Large intestine (tissue), 12 donors: ENCODE measurements around the gene FNBP1. TPM values are rescaled to one million over a fixed set of nuclear protein-coding genes. Genes with fewer than 3 reads are reported as not detected.

Source experiments
- DNase-seq, 2 donors: peaks; one replicate each; pipeline versions ENCODE4 v3.0.0 to v3.0.0-alpha.2; 2013
- H3K27ac ChIP-seq: one replicate; pipeline ENCODE4 v1.5.1; 2013; ENCODE audit warnings: low read length
- H3K27me3 ChIP-seq: 2 replicates; pipeline ENCODE4 v1.6.1; 2013; ENCODE audit warnings: low read length; ENCODE audit not compliant: control insufficient read depth, insufficient read depth
- H3K36me3 ChIP-seq: 2 replicates; pipeline ENCODE4 v1.6.1; 2013; ENCODE audit warnings: low read length; ENCODE audit not compliant: control insufficient read depth, insufficient read depth
- H3K4me1 ChIP-seq: one replicate; pipeline ENCODE4 v1.6.1; 2013; ENCODE audit warnings: low read length; ENCODE audit not compliant: control insufficient read depth, insufficient read depth
- H3K4me3 ChIP-seq: one replicate; pipeline ENCODE4 v1.5.1; 2013; ENCODE audit warnings: low read length
- H3K9me3 ChIP-seq: one replicate; pipeline ENCODE4 v1.6.1; 2013; ENCODE audit warnings: mild to moderate bottlenecking, low read depth, low read length, moderate library complexity; ENCODE audit not compliant: control insufficient read depth
- WGBS: methylation state at CpG from one replicate; pipeline ENCODE4 v1.1.5; 2013; ENCODE audit warnings: low lambda C conversion rate; ENCODE audit not compliant: insufficient coverage; 5-methylcytosine and 5-hydroxymethylcytosine counted together
- long read RNA-seq, 11 donors: transcript quantifications; one replicate each; lab custom pipeline, GENCODE V29; 2026
- polyA plus RNA-seq: library from polyadenylated mRNA; unstranded; fragments of 120-200 nt; gene quantifications from one replicate; pipeline ENCODE4 v1.2.1, GENCODE V29; 2013

Gene FNBP1
- 25.1 TPM for polyA plus RNA-seq
- long read RNA-seq, donor 1 = 0 reads
- long read RNA-seq, donor 2, full-length matches to known transcripts = 6 of 20 reads
- long read RNA-seq, donor 2, partial matches to known transcripts = 14 of 20 reads
- long read RNA-seq, donor 2, other reads (novel, unspliced or antisense) = 0 of 20 reads
- long read RNA-seq, donor 3 = 0 reads
- long read RNA-seq, donor 4 = 0 reads
- long read RNA-seq, donor 5, full-length matches to known transcripts = 1 of 1 reads
- long read RNA-seq, donor 5, partial matches to known transcripts = 0 of 1 reads
- long read RNA-seq, donor 5, other reads (novel, unspliced or antisense) = 0 of 1 reads
- long read RNA-seq, donor 6, full-length matches to known transcripts = 1 of 10 reads
- long read RNA-seq, donor 6, partial matches to known transcripts = 9 of 10 reads
- long read RNA-seq, donor 6, other reads (novel, unspliced or antisense) = 0 of 10 reads
- long read RNA-seq, donor 7, partial matches to known transcripts = 5 of 5 reads
- long read RNA-seq, donor 7, other reads (novel, unspliced or antisense) = 0 of 5 reads
- long read RNA-seq, donor 8, full-length matches to known transcripts = 2 of 2 reads
- long read RNA-seq, donor 8, partial matches to known transcripts = 0 of 2 reads
- long read RNA-seq, donor 8, other reads (novel, unspliced or antisense) = 0 of 2 reads
- long read RNA-seq, donor 9 = 0 reads
- long read RNA-seq, donor 10, full-length matches to known transcripts = 1 of 6 reads
- long read RNA-seq, donor 10, partial matches to known transcripts = 5 of 6 reads
- long read RNA-seq, donor 10, other reads (novel, unspliced or antisense) = 0 of 6 reads
- long read RNA-seq, donor 11 = 0 reads

GRCh38 chr9:130042885-130043653 lies at the start of gene FNBP1:
Gene FNBP1, minus strand, starts transcription at chr9:130043189. Its CDS starts 214 bp downstream, at chr9:130042975.
- Histone ChIP-seq H3K27me3 (peaks cover 30% of the 10 kb centered on the region), H3K36me3 (no peaks in the 10 kb centered on the region), H3K4me3 (peak within 1 kb of the TSS; percentile 73), H3K9me3 (no peaks in the 10 kb centered on the region), H3K4me1 (peaks cover 9% of the 10 kb centered on the region), H3K27ac (peak within 1 kb of the TSS; percentile 84)
- WGBS = no CpG with 5 or more reads among the region's 92 CpGs
- peak in 1 of 2 donors; percentile 75 for DNase-seq

GRCh38 chr9:130090915-130091314 lies 47.9 kb upstream of the FNBP1 start:
- Histone ChIP-seq H3K27me3 (no peaks in the 10 kb centered on the region), H3K4me3 (no peak overlapping the region), H3K27ac (no peak overlapping the region), H3K9me3 (no peaks in the 10 kb centered on the region), H3K4me1 (no peaks in the 10 kb centered on the region), H3K36me3 (peaks cover 58% of the 10 kb centered on the region)
- WGBS = 88% methylated on average over 1 of the region's 3 CpGs
- no peak for DNase-seq

GRCh38 chr9:130089141-130089540 lies 46.2 kb upstream of the FNBP1 start:
- H3K4me1 ChIP-seq = no peaks in the 10 kb centered on the region
- no CpG with 5 or more reads among the region's 12 CpGs for WGBS
- no peak overlapping the region for H3K4me3 ChIP-seq
- peaks cover 55% of the 10 kb centered on the region for H3K36me3 ChIP-seq
- H3K27ac ChIP-seq = no peak overlapping the region
- no peaks in the 10 kb centered on the region for H3K27me3 ChIP-seq
- no peaks in the 10 kb centered on the region for H3K9me3 ChIP-seq
- DNase-seq = no peak

GRCh38 chr9:130088051-130088450 lies 45.1 kb upstream of the FNBP1 start:
- Histone ChIP-seq H3K36me3 (peaks cover 53% of the 10 kb centered on the region), H3K4me1 (no peaks in the 10 kb centered on the region), H3K9me3 (no peaks in the 10 kb centered on the region), H3K4me3 (no peak overlapping the region), H3K27ac (no peak overlapping the region), H3K27me3 (no peaks in the 10 kb centered on the region)
- no peak for DNase-seq
- 80% methylated on average over 2 of the region's 6 CpGs for WGBS

- Histone ChIP-seq H3K4me3 (no peak overlapping the region), H3K9me3 (no peaks in the 10 kb centered on the region), H3K27me3 (no peaks in the 10 kb centered on the region), H3K4me1 (no peaks in the 10 kb centered on the region), H3K27ac (no peak overlapping the region), H3K36me3 (peaks cover 50% of the 10 kb centered on the region)
- 100% methylated on average over 1 of the region's 7 CpGs for WGBS
- no peak for DNase-seq
Measured at GRCh38 chr9:130084337-130084736, 41.3 kb upstream of the FNBP1 start.

GRCh38 chr9:130078547-130078946 lies 35.6 kb upstream of the FNBP1 start:
- Histone ChIP-seq H3K4me1 (peaks cover under 1% of the 10 kb centered on the region), H3K27me3 (no peaks in the 10 kb centered on the region), H3K4me3 (no peak overlapping the region), H3K9me3 (no peaks in the 10 kb centered on the region), H3K27ac (no peak overlapping the region), H3K36me3 (peaks cover 50% of the 10 kb centered on the region)
- DNase-seq = no peak
- no CpG with 5 or more reads among the region's 3 CpGs for WGBS

- WGBS = no CpG with 5 or more reads among the region's 2 CpGs
- Histone ChIP-seq H3K4me3 (no peak overlapping the region), H3K9me3 (no peaks in the 10 kb centered on the region), H3K27me3 (no peaks in the 10 kb centered on the region), H3K36me3 (peaks cover 19% of the 10 kb centered on the region), H3K27ac (peak overlapping the region; percentile 20), H3K4me1 (peaks cover 9% of the 10 kb centered on the region)
- peak in 1 of 2 donors; percentile 48 for DNase-seq
Measured at GRCh38 chr9:130073373-130073772, 30.4 kb upstream of the FNBP1 start.

- peaks cover 9% of the 10 kb centered on the region for H3K4me1 ChIP-seq
- no CpG with 5 or more reads among the region's 9 CpGs for WGBS
- no peaks in the 10 kb centered on the region for H3K9me3 ChIP-seq
- peak in 1 of 2 donors; percentile 9 for DNase-seq
- no peaks in the 10 kb centered on the region for H3K27me3 ChIP-seq
- H3K36me3 ChIP-seq = peaks cover 14% of the 10 kb centered on the region
- no peak overlapping the region for H3K4me3 ChIP-seq
- H3K27ac ChIP-seq = no peak overlapping the region
Measured at GRCh38 chr9:130072515-130073235, 29.7 kb upstream of the FNBP1 start.

GRCh38 chr9:130069048-130069447 lies 26.1 kb upstream of the FNBP1 start:
- Histone ChIP-seq H3K4me3 (no peak overlapping the region), H3K27ac (no peak overlapping the region), H3K36me3 (peaks cover 2% of the 10 kb centered on the region), H3K27me3 (no peaks in the 10 kb centered on the region), H3K4me1 (peaks cover 9% of the 10 kb centered on the region), H3K9me3 (no peaks in the 10 kb centered on the region)
- WGBS = no CpG with 5 or more reads among the region's 1 CpG
- DNase-seq = no peak
